Keratinocyte (primary cell): ENCODE data around the gene CAVIN1.

Experiments
- CTCF ChIP-seq, 3 experiments: IDR thresholded peaks in 1 of 3; conservative IDR thresholded peaks in 1 of 3; optimal IDR thresholded peaks in 1 of 3; 2 replicates in 2 of 3; 3 replicates in 1 of 3; pipeline versions ENCODE3 to v1.5.1; 2011; ENCODE audit warnings: low read length in 3 of 3, mild to moderate bottlenecking in 3 of 3, moderate library complexity in 2 of 3, control low read depth in 1 of 3, inconsistent platforms in 1 of 3; ENCODE audit not compliant: insufficient read depth in 2 of 3; ENCODE audit errors: extremely low read depth in 1 of 3
- EZH2 ChIP-seq: IDR thresholded peaks from one replicate; pipeline ENCODE4 v1.6.1; 2012; ENCODE audit warnings: inconsistent platforms, mild to moderate bottlenecking, low read length, moderate library complexity

GRCh38 chr17:42394838-42395237, 28.2 kb downstream of the CAVIN1 start:
- TF ChIP-seq CTCF (optimal IDR thresholded peaks at IDR 0.05 in 1 of 3, IDR thresholded peaks at IDR 0.05 in 1 of 3, conservative IDR thresholded peaks at IDR 0.05 in 1 of 3; ENCODE audit: extremely low read depth in 1 of 3, insufficient read depth in 2 of 3, low read length in 3 of 3) (no peak), EZH2 (no peak)
